HCT116 (cell line): Measurements from ENCODE around the gene MAPK8IP3. TPM values are rescaled to one million over a fixed set of nuclear protein-coding genes. Genes with fewer than 3 reads are reported as not detected.

Experiments used
- ATAC-seq: fragments of 200-7000 bp; cut with Tn5 transposase; 2 replicates; pipeline ENCODE4 v1.9.1; 2020; ENCODE audit warnings: mild to moderate bottlenecking, moderate library complexity
- BruUV-seq: library from RNA; stranded (reverse); fragments of 400-500 nt; replicated peaks from 2 replicates; lab custom pipeline; 2021; lab: Mats Ljungman, UMichigan
- CTCF ChIA-PET: fragments of 300-600 bp; sonication (Branson Sonifier 250); formaldehyde crosslinking; loops from one replicate; lab custom pipeline; 2021; ENCODE audit warnings: antibody characterized with exemption; lab: Charles Lee
- POLR2A ChIA-PET: fragments of 300-600, 350-600 bp; sonication (Branson Sonifier 250); formaldehyde crosslinking; loops from one replicate; lab custom pipeline; 2021; ENCODE audit warnings: antibody characterized with exemption; lab: Charles Lee
- RAD21 ChIA-PET, 2 experiments: fragments of 300-600 bp; sonication (Branson Sonifier 250); formaldehyde crosslinking; loops; one replicate each; lab custom pipeline; 2023; ENCODE audit warnings: low total read pairs in 2 of 2; ENCODE audit not compliant: uncharacterized antibody in 2 of 2, unreplicated experiment in 2 of 2, low non-redundant PET in 1 of 2; lab: Charles Lee
- DNase-seq: peaks from one replicate; pipeline ENCODE4 v3.0.0-alpha.2; 2010; ENCODE audit warnings: low read depth, low spot score
- H2AFZ ChIP-seq: fragments of 200-600 bp; shearing (Covaris generic), sonication (generic); 2 replicates; pipeline ENCODE4 v1.6.1; 2017; ENCODE audit warnings: low read depth, mixed run types, mixed read lengths, antibody characterized with exemption, low read length; ENCODE audit not compliant: poor library complexity, severe bottlenecking
- H3K27ac ChIP-seq: 2 replicates; pipeline ENCODE4 v1.5.1; 2012; ENCODE audit warnings: low read depth, low read length
- H3K27me3 ChIP-seq: fragments of 200-600 bp; sonication (generic); 2 replicates; pipeline ENCODE4 v1.6.1; 2016; ENCODE audit warnings: mixed run types, low read length, mixed read lengths; ENCODE audit not compliant: insufficient read depth
- H3K36me3 ChIP-seq, 2 experiments: fragments of 200-500 bp in 1 of 2; fragments of 200-600 bp in 1 of 2; sonication (Bioruptor generic) in 1 of 2; sonication (generic) in 1 of 2; 2 replicates each; pipeline versions ENCODE4 v1.5.1 to v1.6.1; 2014 to 2016; ENCODE audit warnings: low read length in 2 of 2, inconsistent platforms in 1 of 2, mixed read lengths in 1 of 2, mixed run types in 1 of 2; ENCODE audit not compliant: insufficient read depth in 2 of 2, control insufficient read depth in 1 of 2
- H3K4me1 ChIP-seq, 2 experiments: fragments of 200-600 bp in 1 of 2; sonication (generic) in 1 of 2; 2 replicates each; pipeline versions ENCODE4 v1.5.1 to v1.6.1; 2012 to 2017; ENCODE audit warnings: low read length in 2 of 2, inconsistent platforms in 1 of 2, mild to moderate bottlenecking in 1 of 2, mixed read lengths in 1 of 2, mixed run types in 1 of 2, moderate library complexity in 1 of 2; ENCODE audit not compliant: insufficient read depth in 2 of 2, control insufficient read depth in 1 of 2
- H3K4me2 ChIP-seq: fragments of 200-600 bp; sonication (generic); 2 replicates; pipeline ENCODE4 v1.6.1; 2017; ENCODE audit warnings: mixed run types, low read length, mixed read lengths
- H3K4me3 ChIP-seq, 2 experiments: fragments of 200-600 bp in 1 of 2; sonication (generic) in 1 of 2; replicated peaks in 1 of 2; 2 replicates each; pipeline ENCODE4 v1.5.1; 2011 to 2016; ENCODE audit warnings: low read length in 2 of 2, control low read depth in 1 of 2, low read depth in 1 of 2, mild to moderate bottlenecking in 1 of 2, mixed read lengths in 1 of 2, mixed run types in 1 of 2
- H3K79me2 ChIP-seq: fragments of 200-600 bp; sonication (generic); 2 replicates; pipeline ENCODE4 v1.6.1; 2017; ENCODE audit warnings: mild to moderate bottlenecking, mixed run types, low read length, moderate library complexity, mixed read lengths; ENCODE audit not compliant: insufficient read depth
- H3K9ac ChIP-seq: fragments of 200-600 bp; sonication (generic); 2 replicates; pipeline ENCODE4 v1.6.1; 2016; ENCODE audit warnings: low read length, mixed read lengths
- H3K9me2 ChIP-seq: fragments of 200-600 bp; sonication (generic), shearing (Covaris generic); 2 replicates; pipeline ENCODE4 v1.6.1; 2017; ENCODE audit warnings: mixed run types, mild to moderate bottlenecking, moderate library complexity; ENCODE audit not compliant: insufficient read depth
- H3K9me3 ChIP-seq, 2 experiments: fragments of 200-500 bp in 1 of 2; fragments of 200-600 bp in 1 of 2; sonication (Bioruptor generic) in 1 of 2; sonication (generic) in 1 of 2; 2 replicates each; pipeline ENCODE4 v1.6.1; 2014 to 2017; ENCODE audit warnings: low read length in 2 of 2, mixed read lengths in 2 of 2, inconsistent platforms in 1 of 2, low read depth in 1 of 2, mild to moderate bottlenecking in 1 of 2, mixed run types in 1 of 2, moderate library complexity in 1 of 2; ENCODE audit not compliant: control insufficient read depth in 1 of 2, insufficient read depth in 1 of 2
- H4K20me1 ChIP-seq: fragments of 200-600 bp; sonication (generic), shearing (Covaris generic); 2 replicates; pipeline ENCODE4 v1.6.1; 2017; ENCODE audit warnings: mixed run types, mild to moderate bottlenecking, moderate library complexity; ENCODE audit not compliant: insufficient read depth
- ATF3 ChIP-seq: IDR thresholded peaks from 2 replicates; pipeline ENCODE4 v1.6.1; 2012
- CBX3 ChIP-seq: IDR thresholded peaks from 2 replicates; pipeline ENCODE4 v1.6.1; 2012; ENCODE audit warnings: low read depth
- CTCF ChIP-seq, 3 experiments: fragments of 200-600 bp in 1 of 3; sonication (generic) in 1 of 3; IDR thresholded peaks in 2 of 3; conservative IDR thresholded peaks in 1 of 3; 2 replicates each; pipeline ENCODE4 v1.5.1; 2012 to 2017; ENCODE audit warnings: low read depth in 2 of 3, low read length in 2 of 3, antibody characterized with exemption in 1 of 3, borderline replicate concordance in 1 of 3, control low read depth in 1 of 3, mild to moderate bottlenecking in 1 of 3, mixed read lengths in 1 of 3, mixed run types in 1 of 3, moderate library complexity in 1 of 3; ENCODE audit not compliant: insufficient read depth in 1 of 3
- EGR1 ChIP-seq: IDR thresholded peaks from 2 replicates; pipeline ENCODE4 v1.6.1; 2012; ENCODE audit warnings: low read depth
- EZH2 ChIP-seq: fragments of 200-600 bp; sonication (generic); IDR thresholded peaks from 2 replicates; pipeline ENCODE4 v1.6.1; 2017; ENCODE audit warnings: antibody characterized with exemption, mixed run types
- EZH2phosphoT487 ChIP-seq: fragments of 200-600 bp; IDR thresholded peaks from 2 replicates; pipeline ENCODE4 v1.6.1; 2018; ENCODE audit warnings: antibody characterized with exemption, borderline replicate concordance
- FOSL1 ChIP-seq: IDR thresholded peaks from 2 replicates; pipeline ENCODE4 v1.6.1; 2012; ENCODE audit warnings: low read depth
- JUND ChIP-seq: IDR thresholded peaks from 2 replicates; pipeline ENCODE4 v1.6.1; 2012
- MAX ChIP-seq: IDR thresholded peaks from 2 replicates; pipeline ENCODE4 v1.6.1; 2012
- POLR2A ChIP-seq: IDR thresholded peaks from 2 replicates; pipeline ENCODE4 v1.7.0; 2011; ENCODE audit warnings: borderline replicate concordance; ENCODE audit not compliant: insufficient read depth, insufficient read length; ENCODE audit errors: extremely low read depth
- RAD21 ChIP-seq: IDR thresholded peaks from 2 replicates; pipeline ENCODE4 v1.6.1; 2012; ENCODE audit warnings: low read depth, mild to moderate bottlenecking
- REST ChIP-seq: IDR thresholded peaks from 2 replicates; pipeline ENCODE4 v1.6.1; 2012; ENCODE audit warnings: low read depth
- SIN3A ChIP-seq: IDR thresholded peaks from 2 replicates; pipeline ENCODE4 v1.6.1; 2012; ENCODE audit warnings: low read depth
- SP1 ChIP-seq: IDR thresholded peaks from 2 replicates; pipeline ENCODE4 v1.6.1; 2012; ENCODE audit warnings: low read depth
- TCF7L2 ChIP-seq: IDR thresholded peaks from 2 replicates; pipeline ENCODE4 v1.7.0; 2011; ENCODE audit warnings: borderline replicate concordance, inconsistent platforms; ENCODE audit not compliant: insufficient read depth, insufficient read length; ENCODE audit errors: extremely low read depth
- YY1 ChIP-seq: IDR thresholded peaks from 2 replicates; pipeline ENCODE4 v1.6.1; 2011; ENCODE audit warnings: low read length, low read depth, moderate library complexity, mild to moderate bottlenecking; ENCODE audit not compliant: insufficient replicate concordance; ENCODE audit errors: extremely low read depth
- ZNF274 ChIP-seq: fragments of 200-500 bp; sonication (Bioruptor generic); IDR thresholded peaks from 2 replicates; pipeline ENCODE4 v1.6.1; 2014; ENCODE audit warnings: mild to moderate bottlenecking, low read depth, low read length, inconsistent platforms
- intact Hi-C: fragments of 100-400 bp; cut with micrococcal nuclease; formaldehyde crosslinking; loops from 2 replicates; pipeline ENCODE4 v1.10.0; 2022
- total RNA-seq: library from RNA; stranded (reverse); gene quantifications from one replicate; pipeline ENCODE4 v1.2.1, GENCODE V29; 2021; ENCODE audit not compliant: unreplicated experiment

Gene MAPK8IP3
- total RNA-seq, 1 experiment from 2014 or later: 75.3 TPM

- TF ChIP-seq CTCF (IDR thresholded peaks at IDR 0.05 in 2 of 3, conservative IDR thresholded peaks at IDR 0.05 in 1 of 3; ENCODE audit: borderline replicate concordance in 1 of 3, insufficient read depth in 1 of 3, low read depth in 2 of 3, low read length in 2 of 3): no peak
- no peak for TF ChIP-seq ATF3
- TF ChIP-seq, all 23 proteins: peak for 0
These were observed 36.3 kb upstream of the MAPK8IP3 start (continued) for GRCh38 chr16:1669698-1670097.

- no TSS peak for BruUV-seq
- intact Hi-C loops: no loop called here
- H4K20me1 ChIP-seq: no peaks in the 10 kb centered on the region
- no peaks in the 10 kb centered on the region for H3K27me3 ChIP-seq
- H3K27ac ChIP-seq: no peak overlapping the region
- peaks cover 30 to 62% of the 10 kb centered on the region in 2 experiments for H3K36me3 ChIP-seq
- no peak overlapping the region for H3K4me3 ChIP-seq
- no peaks in the 10 kb centered on the region for H3K9me3 ChIP-seq
- POLR2A ChIA-PET: no interaction called here
- peaks cover 0 to 14% of the 10 kb centered on the region in 2 experiments; a peak in 2 of 4 replicates for H3K4me1 ChIP-seq
- no peak overlapping the region for H3K9ac ChIP-seq
- no peak overlapping the region for H3K4me2 ChIP-seq
- ATAC-seq: no peak
- TF ChIP-seq EZH2phosphoT487: no peak
- no peak for TF ChIP-seq ATF3
- no peak for TF ChIP-seq CTCF (IDR thresholded peaks at IDR 0.05 in 2 of 3, conservative IDR thresholded peaks at IDR 0.05 in 1 of 3; ENCODE audit: borderline replicate concordance in 1 of 3, insufficient read depth in 1 of 3, low read depth in 2 of 3, low read length in 2 of 3)
- no peak for TF ChIP-seq EZH2
- no peak for TF ChIP-seq YY1
- no peak for TF ChIP-seq RAD21
- no peak for TF ChIP-seq SP1
- no peak for TF ChIP-seq TCF7L2
- no peak for TF ChIP-seq REST
- TF ChIP-seq MAX: no peak
- TF ChIP-seq SIN3A: no peak
- TF ChIP-seq EGR1: no peak
- no peak for TF ChIP-seq FOSL1
- no peak for TF ChIP-seq JUND
- no peak for TF ChIP-seq POLR2A
- TF ChIP-seq ZNF274: no peak
- TF ChIP-seq CBX3: no peak
- no peaks in the 10 kb centered on the region for H3K79me2 ChIP-seq
- H3K9me2 ChIP-seq: no peaks in the 10 kb centered on the region
- no peak overlapping the region for H2AFZ ChIP-seq
- RAD21 ChIA-PET: no interaction called here
- CTCF ChIA-PET: no interaction called here
- DNase-seq: no peak
These were observed 35.6 kb upstream of the MAPK8IP3 start for GRCh38 chr16:1670371-1670770.
